GM12801 (cell line): ENCODE results near the gene OR2H2.

Experiments
- TF ChIP-seq, protein P1 (sequence below): IDR thresholded peaks from one replicate; pipeline ENCODE4 v1.5.1; 2011; ENCODE audit warnings: control low read depth; ENCODE audit not compliant: insufficient read length; ENCODE audit errors: extremely low read depth

The OR2H2 gene

DNA sequence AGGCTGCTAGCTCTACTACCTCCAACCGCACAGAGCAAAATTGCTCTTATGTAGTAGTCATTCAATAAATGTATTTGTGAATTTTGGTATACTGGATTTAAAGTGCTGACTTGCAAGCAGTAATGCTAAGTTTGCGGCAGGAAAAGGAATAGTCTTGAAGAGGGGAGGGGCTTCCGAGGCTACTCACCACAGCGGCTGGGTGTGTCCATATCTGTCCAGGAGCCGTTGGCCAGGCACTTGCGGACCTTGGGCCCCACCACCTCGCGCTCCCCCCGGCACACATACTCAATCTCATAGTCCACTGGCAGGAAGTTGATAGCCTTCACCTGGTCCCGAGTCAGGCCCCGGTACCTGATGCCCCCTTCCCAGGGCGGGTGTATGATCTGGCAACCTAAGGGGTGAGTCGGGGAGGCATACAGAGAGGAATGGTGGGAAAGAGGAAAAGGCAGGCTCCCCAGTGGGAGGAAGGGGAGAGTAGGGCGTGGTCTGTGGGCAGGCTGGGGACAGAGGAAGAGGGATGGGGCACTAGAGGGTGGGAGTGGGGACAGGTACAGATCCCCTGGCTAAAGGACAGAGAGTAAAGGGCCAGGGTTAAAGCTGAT lies 46.4 kb downstream of the OR2H2 start:
- TF ChIP-seq, protein P1, sequence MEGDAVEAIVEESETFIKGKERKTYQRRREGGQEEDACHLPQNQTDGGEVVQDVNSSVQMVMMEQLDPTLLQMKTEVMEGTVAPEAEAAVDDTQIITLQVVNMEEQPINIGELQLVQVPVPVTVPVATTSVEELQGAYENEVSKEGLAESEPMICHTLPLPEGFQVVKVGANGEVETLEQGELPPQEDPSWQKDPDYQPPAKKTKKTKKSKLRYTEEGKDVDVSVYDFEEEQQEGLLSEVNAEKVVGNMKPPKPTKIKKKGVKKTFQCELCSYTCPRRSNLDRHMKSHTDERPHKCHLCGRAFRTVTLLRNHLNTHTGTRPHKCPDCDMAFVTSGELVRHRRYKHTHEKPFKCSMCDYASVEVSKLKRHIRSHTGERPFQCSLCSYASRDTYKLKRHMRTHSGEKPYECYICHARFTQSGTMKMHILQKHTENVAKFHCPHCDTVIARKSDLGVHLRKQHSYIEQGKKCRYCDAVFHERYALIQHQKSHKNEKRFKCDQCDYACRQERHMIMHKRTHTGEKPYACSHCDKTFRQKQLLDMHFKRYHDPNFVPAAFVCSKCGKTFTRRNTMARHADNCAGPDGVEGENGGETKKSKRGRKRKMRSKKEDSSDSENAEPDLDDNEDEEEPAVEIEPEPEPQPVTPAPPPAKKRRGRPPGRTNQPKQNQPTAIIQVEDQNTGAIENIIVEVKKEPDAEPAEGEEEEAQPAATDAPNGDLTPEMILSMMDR = no peak

DNA sequence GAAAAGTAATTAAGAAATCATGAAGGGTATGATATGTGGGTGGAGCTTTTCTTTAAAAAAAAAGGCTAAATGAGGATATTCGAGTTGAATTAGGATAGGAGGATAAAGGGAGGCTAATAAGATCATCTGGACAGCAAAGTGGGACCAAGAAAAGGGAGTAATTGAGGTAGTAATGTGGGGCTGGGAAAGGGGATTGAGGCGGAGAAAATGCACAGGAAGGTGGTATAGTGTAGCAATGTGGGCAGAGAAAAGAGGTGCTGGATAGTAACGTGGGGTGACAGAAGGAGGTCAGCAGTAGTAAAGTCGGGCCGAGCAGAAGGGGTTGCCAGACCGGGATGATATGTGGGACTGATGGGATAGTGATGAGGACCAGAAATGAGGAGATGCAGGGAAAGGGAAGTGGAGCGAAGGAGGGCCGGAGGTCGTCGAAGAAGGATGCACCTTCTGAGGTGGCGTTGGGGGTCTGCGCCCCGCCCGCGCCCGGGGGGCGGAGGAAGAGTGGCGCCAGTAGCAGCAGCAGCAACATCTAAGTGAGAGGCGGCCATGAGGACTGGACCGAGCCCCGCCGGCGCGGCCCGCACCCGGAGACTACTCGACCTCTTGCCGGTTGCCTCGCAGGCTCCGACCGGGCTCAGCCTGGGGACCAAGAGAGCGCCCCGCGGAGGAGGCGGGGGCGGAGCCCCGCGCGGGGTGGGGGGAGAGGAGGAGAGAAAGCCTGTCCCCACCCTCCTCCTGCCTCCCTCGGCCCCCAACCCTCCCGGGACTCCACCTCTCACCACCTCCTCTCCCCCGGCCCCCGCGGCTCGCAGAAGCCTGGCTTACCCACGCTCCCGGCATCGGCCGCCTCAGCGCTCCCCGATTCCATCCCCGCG lies 47.2 kb downstream of the OR2H2 start:
- TF ChIP-seq, protein P1 = no peak

DNA sequence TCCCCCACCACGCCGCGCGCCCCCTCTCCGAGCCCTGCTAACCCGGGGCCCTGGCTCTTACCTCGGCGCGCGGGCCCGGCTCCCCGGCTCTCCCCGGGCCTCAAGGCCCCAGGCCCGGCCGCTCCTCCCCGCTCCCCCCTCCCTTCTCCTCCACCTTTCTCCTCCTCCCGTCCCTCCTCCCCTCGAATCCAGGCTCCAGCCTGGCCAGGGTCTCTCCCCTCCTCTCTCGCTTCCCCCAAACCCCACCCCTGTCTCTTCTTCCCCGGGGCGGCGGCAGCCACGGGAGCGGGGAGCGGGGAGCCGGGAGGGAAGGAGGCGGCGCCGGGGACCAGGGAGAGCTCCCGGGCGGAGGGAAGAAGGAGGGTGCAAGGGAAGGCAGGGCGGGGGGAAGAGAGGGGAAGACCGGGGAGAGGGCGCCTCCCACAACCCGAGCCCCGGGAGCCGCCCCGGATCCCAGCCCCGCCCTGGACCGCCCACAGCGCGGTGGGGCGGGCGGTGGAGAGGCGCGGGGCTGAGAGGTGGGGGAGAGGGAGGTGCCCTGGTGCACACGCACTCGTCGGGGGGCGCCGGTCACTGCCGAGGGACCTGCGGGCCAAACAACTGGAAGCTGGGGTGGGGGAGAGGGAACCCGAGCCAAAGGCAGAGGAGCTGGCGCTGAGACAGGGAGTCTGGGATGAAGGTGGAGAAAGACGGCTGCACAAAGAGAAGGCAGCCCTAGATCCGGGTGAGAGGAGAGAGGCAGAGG lies 48.0 kb downstream of the OR2H2 start, which contains the start of gene GABBR1:
GABBR1 (minus strand) TSS at position 395 of the 745 bp plus-strand sequence. CDS start 798 bp downstream, outside the sequence.
- TF ChIP-seq, protein P1 = no peak

DNA sequence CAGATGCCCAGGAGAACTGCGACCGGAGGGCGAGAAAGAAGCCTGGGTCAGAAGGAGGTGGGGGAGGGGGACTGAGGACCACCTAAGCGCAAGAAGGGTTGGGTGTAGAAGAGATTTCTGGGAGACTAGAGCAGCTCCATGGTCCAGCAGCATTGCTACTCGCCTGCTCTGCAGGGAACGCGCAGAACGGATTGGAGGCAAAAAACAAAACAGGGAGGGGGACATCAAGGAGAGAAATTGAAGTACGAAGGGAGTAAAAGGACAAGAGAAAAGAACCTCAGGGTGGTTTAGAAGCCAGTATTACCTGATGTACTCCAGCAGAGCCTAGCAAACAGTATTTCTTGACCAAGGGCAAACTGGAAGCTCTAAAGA lies 48.6 kb downstream of the OR2H2 start:
- TF ChIP-seq, protein P1 = no peak

DNA sequence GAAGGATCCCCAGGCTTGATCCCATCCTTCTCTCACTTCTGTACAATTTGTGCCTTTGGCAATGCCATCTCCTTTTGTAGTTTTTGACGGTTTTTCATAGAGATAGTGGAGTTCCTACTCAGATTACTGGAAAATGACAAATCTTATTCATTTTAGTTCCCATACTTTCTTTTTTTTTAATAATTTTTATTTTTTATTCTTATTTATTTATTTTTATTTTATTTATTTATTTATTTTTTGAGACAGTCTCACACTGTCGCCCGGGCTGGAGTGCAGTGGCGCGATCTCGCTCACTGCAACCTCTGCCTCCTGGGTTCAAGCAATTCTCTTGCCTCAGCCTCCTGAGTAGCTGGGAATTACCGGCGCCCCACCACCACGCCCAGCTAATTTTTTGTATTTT lies 52.3 kb downstream of the OR2H2 start:
- TF ChIP-seq, protein P1 = no peak
